MM.1S (cell line): Measurements from ENCODE around the gene HMG20A.

ENCODE experiments used
- DNase-seq: peaks from one replicate; pipeline ENCODE4 v3.0.0-alpha.2; 2015
- H2AFZ ChIP-seq: fragments of 300-600 bp; sonication (generic); 2 replicates; pipeline ENCODE4 v1.6.0; 2016; ENCODE audit warnings: antibody characterized with exemption, low read length
- H3F3A ChIP-seq: fragments of 300-600 bp; sonication (generic); 2 replicates; pipeline ENCODE4 v1.6.1; 2016; ENCODE audit warnings: mild to moderate bottlenecking, antibody characterized with exemption, low read length, moderate library complexity, mixed read lengths; ENCODE audit not compliant: insufficient read depth
- H3K27ac ChIP-seq: fragments of 300-600 bp; sonication (generic); 2 replicates; pipeline ENCODE4 v1.5.1; 2016; ENCODE audit warnings: mild to moderate bottlenecking, low read length
- H3K27me3 ChIP-seq: fragments of 300-600 bp; sonication (generic); replicated peaks from 2 replicates; pipeline ENCODE4 v1.6.0; 2016; ENCODE audit warnings: low read length; ENCODE audit not compliant: insufficient read depth
- H3K36me3 ChIP-seq: fragments of 300-600 bp; sonication (generic); replicated peaks from 2 replicates; pipeline ENCODE4 v1.6.1; 2016; ENCODE audit warnings: mild to moderate bottlenecking, low read length, mixed read lengths; ENCODE audit not compliant: insufficient read depth
- H3K4me1 ChIP-seq: fragments of 300-600 bp; sonication (generic); 2 replicates; pipeline ENCODE4 v1.6.1; 2016; ENCODE audit warnings: low read length, mixed read lengths
- H3K4me2 ChIP-seq: fragments of 300-600 bp; sonication (generic); 2 replicates; pipeline ENCODE4 v1.6.0; 2016; ENCODE audit warnings: low read depth, low read length
- H3K4me3 ChIP-seq: fragments of 300-600 bp; sonication (generic); 2 replicates; pipeline ENCODE4 v1.5.1; 2016; ENCODE audit warnings: low read length, mixed read lengths
- H3K79me2 ChIP-seq: fragments of 300-600 bp; sonication (generic); 2 replicates; pipeline ENCODE4 v1.6.1; 2016; ENCODE audit warnings: mixed run types, low read length, mixed read lengths
- H3K9ac ChIP-seq: fragments of 300-600 bp; sonication (generic); 2 replicates; pipeline ENCODE4 v1.6.1; 2016; ENCODE audit warnings: low read length, mixed read lengths
- H3K9me2 ChIP-seq: fragments of 300-600 bp; sonication (generic); replicated peaks from 2 replicates; pipeline ENCODE4 v1.6.1; 2016; ENCODE audit warnings: mild to moderate bottlenecking, low read length, mixed read lengths; ENCODE audit not compliant: insufficient read depth
- H3K9me3 ChIP-seq: fragments of 300-600 bp; sonication (generic); replicated peaks from 2 replicates; pipeline ENCODE4 v1.6.1; 2016; ENCODE audit warnings: mild to moderate bottlenecking, low read length, mixed read lengths; ENCODE audit not compliant: insufficient read depth
- H4K20me1 ChIP-seq: fragments of 300-600 bp; sonication (generic); 2 replicates; pipeline ENCODE4 v1.6.1; 2016; ENCODE audit warnings: mild to moderate bottlenecking, low read length, moderate library complexity, mixed read lengths; ENCODE audit not compliant: insufficient read depth
- CTCF ChIP-seq: fragments of 300-600 bp; sonication (generic); IDR thresholded peaks from 2 replicates; pipeline ENCODE4 v1.5.1; 2016; ENCODE audit warnings: antibody characterized with exemption, low read length, mixed read lengths
- EZH2 ChIP-seq: fragments of 300-600 bp; sonication (generic); optimal IDR thresholded peaks from 2 replicates; pipeline ENCODE3; 2017; ENCODE audit warnings: low read depth, mild to moderate bottlenecking, antibody characterized with exemption, low read length, mixed read lengths
- EZH2phosphoT487 ChIP-seq: fragments of 300-600 bp; sonication (generic); IDR thresholded peaks from 2 replicates; pipeline ENCODE4 v1.6.1; 2018; ENCODE audit warnings: antibody characterized with exemption, low read length

The HMG20A gene

GRCh38 chr15:77461486-77461885, 40.8 kb downstream of the HMG20A start:
- H3K79me2 ChIP-seq: peaks cover 17% of the 10 kb centered on the region; the same call in 1 of the 2 replicates
- H2AFZ ChIP-seq: no peak overlapping the region
- H4K20me1 ChIP-seq: no peaks in the 10 kb centered on the region
- H3K4me1 ChIP-seq: peaks cover 24% of the 10 kb centered on the region
- H3K4me3 ChIP-seq: no peak overlapping the region
- no peaks in the 10 kb centered on the region for H3K9me3 ChIP-seq
- no peak overlapping the region for H3K27ac ChIP-seq
- H3K36me3 ChIP-seq: peaks cover 4% of the 10 kb centered on the region; the same call in 1 of the 2 replicates
- no peak for DNase-seq
- H3K9ac ChIP-seq: no peak overlapping the region
- no peak overlapping the region for H3K4me2 ChIP-seq
- no peaks in the 10 kb centered on the region for H3K9me2 ChIP-seq
- no peak for TF ChIP-seq EZH2phosphoT487
- TF ChIP-seq CTCF: no peak
- no peak for TF ChIP-seq EZH2
- no peaks in the 10 kb centered on the region for H3K27me3 ChIP-seq
- H3F3A ChIP-seq: peaks cover 27% of the 10 kb centered on the region

GRCh38 chr15:77464129-77464865, 43.6 kb downstream of the HMG20A start:
- DNase-seq: no peak
- Histone ChIP-seq H3K9ac (no peak overlapping the region), H3K79me2 (peaks cover 11% of the 10 kb centered on the region; the same call in 1 of the 2 replicates), H3K4me2 (no peak overlapping the region), H3K27ac (no peak overlapping the region), H2AFZ (no peak overlapping the region), H4K20me1 (no peaks in the 10 kb centered on the region), H3K9me3 (no peaks in the 10 kb centered on the region), H3K4me3 (no peak overlapping the region), H3K4me1 (no peaks in the 10 kb centered on the region), H3K9me2 (no peaks in the 10 kb centered on the region), H3K27me3 (no peaks in the 10 kb centered on the region), H3K36me3 (peaks cover 4% of the 10 kb centered on the region), H3F3A (no peaks in the 10 kb centered on the region)
- TF ChIP-seq CTCF: no peak
- TF ChIP-seq EZH2: no peak
- TF ChIP-seq EZH2phosphoT487: no peak

GRCh38 chr15:77466521-77466920, 45.8 kb downstream of the HMG20A start:
- TF ChIP-seq EZH2 (no peak), CTCF (no peak), EZH2phosphoT487 (no peak)
- no peak overlapping the region for H3K4me2 ChIP-seq
- H3F3A ChIP-seq: no peaks in the 10 kb centered on the region
- H3K27ac ChIP-seq: no peak overlapping the region
- H4K20me1 ChIP-seq: no peaks in the 10 kb centered on the region
- no peak overlapping the region for H2AFZ ChIP-seq
- no peaks in the 10 kb centered on the region for H3K9me3 ChIP-seq
- peaks cover 7% of the 10 kb centered on the region; the same call in 1 of the 2 replicates for H3K79me2 ChIP-seq
- H3K4me1 ChIP-seq: no peaks in the 10 kb centered on the region
- peaks cover 4% of the 10 kb centered on the region for H3K36me3 ChIP-seq
- no peak overlapping the region for H3K9ac ChIP-seq
- DNase-seq: no peak
- H3K4me3 ChIP-seq: no peak overlapping the region
- H3K27me3 ChIP-seq: no peaks in the 10 kb centered on the region
- H3K9me2 ChIP-seq: no peaks in the 10 kb centered on the region
